ENCODE measurements around the gene FZD2.

DNA sequence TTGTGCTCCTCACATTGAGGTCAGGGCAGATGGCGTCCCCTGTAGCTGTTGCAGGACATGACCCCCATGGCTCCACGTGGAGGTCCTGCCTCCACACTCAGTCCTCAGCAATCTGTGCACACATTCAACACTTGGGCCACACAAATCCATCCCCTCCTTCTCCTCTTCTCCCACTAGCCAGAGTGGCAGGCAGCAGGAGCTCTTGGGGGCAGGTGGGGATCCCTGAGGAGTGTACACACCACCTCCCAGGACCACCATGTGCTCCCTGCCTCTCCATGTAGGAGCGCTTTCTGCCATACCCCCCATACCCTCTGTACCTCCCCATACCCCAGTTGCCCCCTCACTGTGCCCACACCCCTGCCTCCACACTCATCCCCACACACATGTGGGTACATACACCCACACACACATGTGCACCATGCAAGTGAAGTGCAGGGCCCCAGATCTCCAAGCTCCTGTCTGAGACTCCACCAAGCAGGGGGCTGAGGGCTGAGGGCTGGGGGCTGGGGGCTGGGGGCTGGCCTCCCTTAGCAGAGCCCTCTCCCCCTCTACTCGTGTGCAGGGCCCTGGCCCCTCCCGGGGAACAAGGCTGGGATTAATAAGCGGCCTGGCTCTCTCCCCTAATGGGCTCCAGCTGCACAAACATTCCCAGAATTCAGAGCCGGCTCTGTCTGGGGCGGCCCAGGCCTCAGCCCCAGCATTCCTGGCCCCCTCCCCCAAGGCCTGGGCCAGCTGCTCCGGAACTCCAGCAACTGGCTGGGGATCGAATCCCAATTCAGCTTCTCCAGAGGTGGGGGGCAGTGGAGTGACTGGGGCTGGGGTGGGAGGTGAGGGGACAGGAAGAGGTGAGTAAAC, 50.8 kb downstream of the FZD2 start:
- TF ChIP-seq, protein P1, sequence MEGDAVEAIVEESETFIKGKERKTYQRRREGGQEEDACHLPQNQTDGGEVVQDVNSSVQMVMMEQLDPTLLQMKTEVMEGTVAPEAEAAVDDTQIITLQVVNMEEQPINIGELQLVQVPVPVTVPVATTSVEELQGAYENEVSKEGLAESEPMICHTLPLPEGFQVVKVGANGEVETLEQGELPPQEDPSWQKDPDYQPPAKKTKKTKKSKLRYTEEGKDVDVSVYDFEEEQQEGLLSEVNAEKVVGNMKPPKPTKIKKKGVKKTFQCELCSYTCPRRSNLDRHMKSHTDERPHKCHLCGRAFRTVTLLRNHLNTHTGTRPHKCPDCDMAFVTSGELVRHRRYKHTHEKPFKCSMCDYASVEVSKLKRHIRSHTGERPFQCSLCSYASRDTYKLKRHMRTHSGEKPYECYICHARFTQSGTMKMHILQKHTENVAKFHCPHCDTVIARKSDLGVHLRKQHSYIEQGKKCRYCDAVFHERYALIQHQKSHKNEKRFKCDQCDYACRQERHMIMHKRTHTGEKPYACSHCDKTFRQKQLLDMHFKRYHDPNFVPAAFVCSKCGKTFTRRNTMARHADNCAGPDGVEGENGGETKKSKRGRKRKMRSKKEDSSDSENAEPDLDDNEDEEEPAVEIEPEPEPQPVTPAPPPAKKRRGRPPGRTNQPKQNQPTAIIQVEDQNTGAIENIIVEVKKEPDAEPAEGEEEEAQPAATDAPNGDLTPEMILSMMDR (IDR thresholded peaks at IDR 0.05): no peak
- no peak for TF ChIP-seq POLR2A (IDR thresholded peaks at IDR 0.05)

All from Peyer's patch (tissue), 4 donors.